Retinal pigment epithelial cell (primary cell): ENCODE measurements around the gene RTCA.
"Not testable (repeated sequence)": the region's sequence is repeated elsewhere in the genome, so short reads cannot be mapped to it uniquely, and the experiment has no call there.

Source experiments
- DNase-seq: peaks from one replicate; pipeline ENCODE4 v3.0.0-alpha.2; 2010; ENCODE audit warnings: low read depth
- H3K4me3 ChIP-seq: 2 replicates; pipeline ENCODE4 v1.5.1; 2011; ENCODE audit warnings: mild to moderate bottlenecking, low read length, control low read depth, moderate library complexity
- TF ChIP-seq, protein P1 (sequence below): conservative IDR thresholded peaks from 2 replicates; pipeline ENCODE4 v1.5.1; 2011; ENCODE audit warnings: low read depth, low read length, control low read depth, inconsistent platforms

RTCA gene

DNA sequence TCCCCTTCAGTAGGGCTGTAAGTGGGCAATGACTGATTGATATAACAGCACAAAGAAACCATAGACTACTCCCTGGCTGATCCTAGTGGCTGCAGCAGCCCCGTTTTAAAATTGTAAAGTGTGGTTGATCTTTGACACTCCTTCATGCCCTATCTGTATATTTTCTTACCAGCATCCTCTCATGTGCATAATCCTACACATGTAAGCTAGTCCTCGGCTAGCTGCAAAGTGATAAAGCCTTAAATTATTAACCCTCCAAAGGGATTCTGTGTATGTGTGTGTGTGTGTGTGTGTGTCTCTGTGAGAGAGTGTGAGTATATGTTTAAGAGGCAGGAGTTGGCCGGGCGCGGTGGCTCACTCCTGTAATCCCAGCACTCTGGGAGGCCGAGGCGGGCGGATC lies 55.5 kb downstream of the RTCA start:
- no peak for DNase-seq
- TF ChIP-seq, protein P1, sequence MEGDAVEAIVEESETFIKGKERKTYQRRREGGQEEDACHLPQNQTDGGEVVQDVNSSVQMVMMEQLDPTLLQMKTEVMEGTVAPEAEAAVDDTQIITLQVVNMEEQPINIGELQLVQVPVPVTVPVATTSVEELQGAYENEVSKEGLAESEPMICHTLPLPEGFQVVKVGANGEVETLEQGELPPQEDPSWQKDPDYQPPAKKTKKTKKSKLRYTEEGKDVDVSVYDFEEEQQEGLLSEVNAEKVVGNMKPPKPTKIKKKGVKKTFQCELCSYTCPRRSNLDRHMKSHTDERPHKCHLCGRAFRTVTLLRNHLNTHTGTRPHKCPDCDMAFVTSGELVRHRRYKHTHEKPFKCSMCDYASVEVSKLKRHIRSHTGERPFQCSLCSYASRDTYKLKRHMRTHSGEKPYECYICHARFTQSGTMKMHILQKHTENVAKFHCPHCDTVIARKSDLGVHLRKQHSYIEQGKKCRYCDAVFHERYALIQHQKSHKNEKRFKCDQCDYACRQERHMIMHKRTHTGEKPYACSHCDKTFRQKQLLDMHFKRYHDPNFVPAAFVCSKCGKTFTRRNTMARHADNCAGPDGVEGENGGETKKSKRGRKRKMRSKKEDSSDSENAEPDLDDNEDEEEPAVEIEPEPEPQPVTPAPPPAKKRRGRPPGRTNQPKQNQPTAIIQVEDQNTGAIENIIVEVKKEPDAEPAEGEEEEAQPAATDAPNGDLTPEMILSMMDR, result no peak
- no peak overlapping the region for H3K4me3 ChIP-seq

DNA sequence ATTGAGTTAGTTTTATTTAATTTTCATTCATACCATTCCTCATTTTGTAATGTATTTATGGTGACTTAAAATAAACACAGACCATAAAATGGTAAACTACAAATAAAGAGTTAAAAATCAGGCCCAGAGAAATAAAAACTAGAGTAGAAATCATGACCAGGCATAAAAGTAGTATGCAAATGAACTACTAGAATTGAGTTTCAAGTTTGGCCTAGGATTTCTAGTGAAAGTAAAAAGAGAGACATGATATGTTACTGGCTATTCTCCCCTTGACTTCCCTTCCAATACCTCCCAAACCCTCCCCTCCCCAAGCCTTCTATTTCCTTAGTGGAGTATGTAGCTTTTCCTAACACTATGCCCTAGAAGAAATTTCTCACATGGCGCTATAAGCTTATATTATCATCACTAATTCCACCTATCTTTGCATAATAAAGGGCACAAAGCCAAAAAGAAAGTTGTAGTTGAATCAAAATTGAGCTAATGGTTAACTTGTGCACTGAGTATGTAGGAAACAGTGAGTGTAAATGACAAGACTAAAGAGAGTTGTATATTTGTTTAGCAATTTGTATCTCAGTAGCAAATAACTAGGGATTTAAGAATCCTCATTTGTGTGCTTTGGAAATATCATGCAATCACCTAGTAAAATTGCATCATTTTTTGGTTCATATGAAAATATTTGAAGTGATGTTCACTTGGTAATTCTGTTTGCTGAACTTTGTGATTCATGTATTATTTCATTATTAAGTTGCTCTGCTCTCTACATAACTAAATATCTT lies 56.6 kb downstream of the RTCA start:
- DNase-seq, result no peak
- H3K4me3 ChIP-seq, result no peak overlapping the region
- TF ChIP-seq, protein P1, result no peak

DNA sequence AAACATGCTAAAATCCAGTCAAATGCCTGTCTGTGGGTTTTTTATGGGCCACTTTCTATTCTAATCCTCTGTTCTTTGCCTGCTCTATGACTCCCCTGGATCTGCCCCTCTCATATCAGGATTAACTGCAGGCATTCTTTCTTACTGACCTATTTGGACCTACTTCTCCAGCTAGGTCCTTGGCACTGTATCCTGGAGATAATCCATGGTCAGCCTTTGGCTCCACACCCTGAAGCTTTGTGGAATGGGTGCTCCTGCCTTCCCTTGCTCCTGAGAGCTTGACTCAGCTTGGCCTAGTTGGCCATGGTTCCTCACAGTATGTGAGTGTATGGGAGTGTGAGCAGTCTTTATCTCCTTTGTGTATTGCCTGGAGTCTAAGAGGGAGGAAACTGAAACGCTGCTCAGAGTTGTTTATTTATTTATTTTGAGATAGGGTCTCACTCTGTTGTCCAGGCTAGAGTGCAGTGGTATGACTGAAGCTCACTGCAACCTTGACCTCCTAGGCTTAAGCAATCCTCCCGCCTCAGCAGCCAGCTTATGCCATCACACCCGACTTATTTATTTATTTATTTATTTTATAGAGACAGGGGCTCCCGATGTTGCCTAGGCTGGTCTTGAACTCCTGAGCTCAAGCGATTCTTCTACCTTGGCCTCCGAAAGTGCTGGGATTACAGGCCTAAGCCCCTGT lies 57.5 kb downstream of the RTCA start:
- TF ChIP-seq, protein P1, result no peak
- DNase-seq, result peak; percentile 17
- no peak overlapping the region for H3K4me3 ChIP-seq

DNA sequence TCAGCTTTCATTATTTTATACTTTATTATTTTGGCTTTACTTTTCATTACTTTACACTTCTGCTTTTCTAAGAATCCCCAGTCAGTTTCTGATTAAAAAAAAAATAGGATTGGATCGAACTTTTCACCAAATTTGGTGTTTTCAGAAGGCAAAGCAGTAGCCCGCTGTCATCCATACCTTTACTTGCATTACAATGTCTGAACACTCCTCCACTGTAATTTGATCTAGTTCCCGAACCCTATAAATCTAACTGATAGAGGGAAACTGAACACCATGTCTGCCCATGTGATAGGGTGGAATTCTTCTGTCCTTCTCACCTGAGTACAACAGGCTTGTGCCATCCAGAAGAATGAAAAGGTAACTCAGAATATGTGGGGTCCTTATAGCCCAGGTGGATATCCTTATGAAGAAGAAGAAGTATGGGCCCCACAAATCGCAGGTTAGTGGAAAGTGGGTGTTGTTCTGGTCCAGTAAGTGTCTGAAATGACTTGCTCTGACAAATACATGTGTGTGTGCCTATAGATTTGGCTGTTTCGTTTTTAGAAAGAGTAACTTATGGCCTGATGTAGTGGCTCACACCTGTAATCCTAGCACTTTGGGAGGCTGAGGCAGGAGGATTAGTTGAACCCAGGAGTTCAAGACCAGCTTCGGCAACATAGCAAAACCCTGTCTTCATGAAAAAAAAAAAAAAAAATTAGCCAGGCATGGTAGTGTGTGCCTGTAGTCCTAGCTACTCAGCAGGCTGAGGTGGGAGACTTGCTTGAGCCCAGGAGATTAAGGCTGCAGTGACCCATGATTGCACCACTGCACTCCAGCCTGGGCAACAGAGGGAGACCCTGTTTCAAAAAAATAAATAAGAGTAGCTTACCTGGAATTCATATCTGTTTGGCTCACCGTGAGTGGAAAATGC lies 59.7 kb downstream of the RTCA start:
- no peak for DNase-seq
- TF ChIP-seq, protein P1, result no peak

DNA sequence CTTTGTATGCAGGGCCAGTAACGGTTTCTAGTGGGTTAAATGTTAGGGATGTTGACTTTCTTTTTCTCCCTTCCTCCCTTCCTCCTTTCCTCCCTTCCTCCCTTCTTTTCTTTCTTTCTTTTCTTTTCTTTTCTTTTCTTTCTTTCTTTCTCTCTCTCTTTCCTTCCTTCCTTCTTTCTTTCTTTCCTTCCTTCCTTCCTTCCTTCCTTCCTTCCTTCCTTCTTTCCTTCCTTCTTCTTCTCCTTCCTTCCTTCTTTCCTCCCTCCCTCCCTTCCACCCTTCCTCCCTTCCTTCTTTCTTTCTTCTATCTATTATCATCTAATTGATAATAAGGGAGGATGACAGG lies 60.3 kb downstream of the RTCA start:
- not testable (repeated sequence) for DNase-seq, H3K4me3 ChIP-seq

More for the DNA sequence above, 59.7 kb downstream of the RTCA start:
- H3K4me3 ChIP-seq, result no peak overlapping the region

DNA sequence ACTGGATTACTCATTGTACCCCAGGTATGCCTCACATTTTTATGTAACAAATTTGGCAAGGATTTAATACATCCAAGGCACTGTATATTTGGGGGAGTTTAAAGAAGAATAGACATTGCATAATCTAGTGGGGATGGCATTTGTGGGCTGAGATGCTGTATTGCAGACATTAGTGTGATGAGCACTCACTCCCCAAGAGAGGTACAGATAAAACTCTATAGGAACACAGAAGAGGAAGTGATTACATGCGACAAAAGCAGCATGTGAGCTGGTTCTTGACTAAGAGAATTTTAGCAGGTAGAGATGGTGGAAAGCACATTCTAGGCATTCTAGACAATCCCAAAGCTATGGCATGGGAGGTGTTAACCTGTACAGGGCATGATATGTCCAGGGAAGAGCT lies 62.1 kb downstream of the RTCA start:
- no peak overlapping the region for H3K4me3 ChIP-seq
- DNase-seq, result no peak
- TF ChIP-seq, protein P1, result no peak

DNA sequence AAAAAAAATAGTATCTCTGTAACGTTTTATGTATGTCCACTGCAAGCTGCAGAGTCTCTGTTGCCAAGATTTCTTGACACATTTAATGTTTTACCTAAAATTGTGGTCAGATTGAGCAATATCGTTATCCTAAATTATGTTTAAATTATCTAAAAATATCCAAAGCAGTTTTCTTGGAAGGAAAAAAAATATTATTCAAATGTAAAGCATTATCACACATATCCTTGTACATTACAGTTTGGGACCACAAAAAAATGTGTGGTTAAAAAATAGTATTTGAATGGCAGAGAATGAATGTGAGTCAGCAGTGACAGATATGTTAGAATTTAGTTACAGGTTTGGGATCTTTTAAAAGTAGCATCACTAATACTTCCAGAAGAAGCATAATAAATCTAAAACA lies 65.1 kb downstream of the RTCA start:
- not testable (repeated sequence) for DNase-seq

More for the DNA sequence above, 65.1 kb downstream of the RTCA start:
- not testable (repeated sequence) for H3K4me3 ChIP-seq
